CD4-positive, alpha-beta T cell treated with Interleukin-4 for 4 hours (primary cell): ENCODE measurements around the gene CCNL2.
"Not testable (repeated sequence)": the region's sequence is repeated elsewhere in the genome, so short reads cannot be mapped to it uniquely, and the experiment has no call there.

Experiments used
- DNase-seq: peaks from one replicate; pipeline ENCODE4 v3.0.0-alpha.2; 2020

The CCNL2 gene

GRCh38 chr1:1397839-1398523, 1.2 kb downstream of the CCNL2 start:
- no peak for DNase-seq

GRCh38 chr1:1395166-1395565, 4.0 kb downstream of the CCNL2 start:
- DNase-seq, result no peak

GRCh38 chr1:1394116-1394515, 5.0 kb downstream of the CCNL2 start:
- no peak for DNase-seq

- DNase-seq, result no peak
These were observed 5.7 kb downstream of the CCNL2 start for GRCh38 chr1:1393428-1393827.

- no peak for DNase-seq
These were observed 6.1 kb downstream of the CCNL2 start for GRCh38 chr1:1393014-1393413.

- no peak for DNase-seq
These were observed 7.9 kb downstream of the CCNL2 start for GRCh38 chr1:1391225-1391624.

- no peak for DNase-seq
These were observed 8.5 kb downstream of the CCNL2 start for GRCh38 chr1:1390675-1391074.

GRCh38 chr1:1388078-1388472, 11.1 kb downstream of the CCNL2 start:
- no peak for DNase-seq

- DNase-seq, result no peak
These were observed 11.7 kb downstream of the CCNL2 start for GRCh38 chr1:1387098-1388077.

- no peak for DNase-seq
These were observed 13.2 kb downstream of the CCNL2 start for GRCh38 chr1:1385931-1386330.

- not testable (repeated sequence) for DNase-seq
These were observed 13.8 kb downstream of the CCNL2 start for GRCh38 chr1:1385339-1385738.

- DNase-seq, result no peak
These were observed 17.8 kb downstream of the CCNL2 start for GRCh38 chr1:1381294-1381693.

- no peak for DNase-seq
These were observed 18.3 kb downstream of the CCNL2 start for GRCh38 chr1:1380860-1381259.

GRCh38 chr1:1377540-1378205, 21.5 kb downstream of the CCNL2 start:
- no peak for DNase-seq

GRCh38 chr1:1376551-1377226, 22.4 kb downstream of the CCNL2 start:
- DNase-seq, result no peak

GRCh38 chr1:1374929-1375662, 24.0 kb downstream of the CCNL2 start, which contains the start of gene AURKAIP1:
TSS of gene AURKAIP1 (minus strand) at chr1:1375207. CDS start at chr1:1374756, 451 bp downstream.
- peak; percentile 99 for DNase-seq

- no peak for DNase-seq
These were observed 24.6 kb downstream of the CCNL2 start for GRCh38 chr1:1374589-1374928.

GRCh38 chr1:1373815-1374588, 25.1 kb downstream of the CCNL2 start:
- no peak for DNase-seq

- DNase-seq, result no peak
These were observed 25.9 kb downstream of the CCNL2 start for GRCh38 chr1:1373051-1373814.
